H1 (cell line): ENCODE data around the gene PTPRD. TPM values are rescaled to one million over a fixed set of nuclear protein-coding genes. Genes with fewer than 3 reads are reported as not detected.

Source experiments
- CTCF ChIA-PET: fragments of 300-600 bp; sonication (Branson Sonifier 250); formaldehyde crosslinking; loops from one replicate; lab custom pipeline; 2021; ENCODE audit not compliant: partially characterized antibody; lab: Charles Lee
- POLR2A ChIA-PET: fragments of 300-600 bp; sonication (Branson Sonifier 250); formaldehyde crosslinking; loops from one replicate; lab custom pipeline; 2021; ENCODE audit warnings: inconsistent platforms; ENCODE audit not compliant: partially characterized antibody; lab: Charles Lee
- DNase-seq, 2 experiments: peaks; one replicate each; pipeline versions ENCODE4 v3.0.0 to v3.0.0-alpha.2; 2010 to 2022; ENCODE audit warnings: low spot score in 2 of 2, low read depth in 1 of 2, mixed read lengths in 1 of 2
- FAIRE-seq: peaks from 2 replicates; lab custom pipeline; 2011; peaks lifted over from hg19 to GRCh38; lab: Jason Lieb, UNC
- H2AFZ ChIP-seq: 2 replicates; pipeline ENCODE4 v1.8.1; 2012; ENCODE audit warnings: low read length, inconsistent platforms
- H2AK5ac ChIP-seq: 2 replicates; pipeline ENCODE4 v1.6.1; 2013; ENCODE audit warnings: low read depth, low read length
- H2BK120ac ChIP-seq: replicated peaks from 2 replicates; pipeline ENCODE3; 2013; ENCODE audit warnings: low read depth, low read length, inconsistent platforms
- H2BK12ac ChIP-seq: 2 replicates; pipeline ENCODE4 v1.6.1; 2013; ENCODE audit warnings: low read depth, low read length
- H2BK15ac ChIP-seq: 2 replicates; pipeline ENCODE4 v1.6.1; 2013; ENCODE audit warnings: low read length
- H2BK20ac ChIP-seq: 2 replicates; pipeline ENCODE4 v1.6.1; 2013; ENCODE audit warnings: low read length
- H2BK5ac ChIP-seq: 2 replicates; pipeline ENCODE4 v1.6.1; 2013; ENCODE audit warnings: low read depth, low read length
- H3K14ac ChIP-seq: 2 replicates; pipeline ENCODE4 v1.6.1; 2013; ENCODE audit warnings: inconsistent platforms; ENCODE audit not compliant: insufficient read length
- H3K18ac ChIP-seq: 2 replicates; pipeline ENCODE4 v1.6.1; 2013; ENCODE audit warnings: low read length; ENCODE audit errors: extremely low read depth
- H3K23ac ChIP-seq: 2 replicates; pipeline ENCODE4 v1.6.1; 2013; ENCODE audit warnings: inconsistent platforms; ENCODE audit not compliant: insufficient read length
- H3K23me2 ChIP-seq: 2 replicates; pipeline ENCODE4 v1.6.1; 2013; ENCODE audit warnings: low read depth, low read length
- H3K27ac ChIP-seq: 2 replicates; pipeline ENCODE4 v1.6.1; 2011; ENCODE audit warnings: low read depth, low read length, inconsistent platforms
- H3K27me3 ChIP-seq, 4 experiments: replicated peaks in 1 of 4; 1 replicate in 1 of 4; 2 replicates in 3 of 4; pipeline versions ENCODE4 v1.6.1 to v1.8.1; 2011 to 2013; ENCODE audit warnings: low read length in 3 of 4, mild to moderate bottlenecking in 3 of 4, inconsistent platforms in 2 of 4, mixed read lengths in 2 of 4, moderate library complexity in 1 of 4; ENCODE audit not compliant: control insufficient read depth in 3 of 4, insufficient read depth in 3 of 4; ENCODE audit errors: extremely low read depth in 1 of 4
- H3K36me3 ChIP-seq, 4 experiments: 2 replicates each; pipeline versions ENCODE4 v1.6.1 to v1.8.1; 2011 to 2013; ENCODE audit warnings: mild to moderate bottlenecking in 4 of 4, low read length in 3 of 4, moderate library complexity in 2 of 4, control low read depth in 1 of 4, inconsistent platforms in 1 of 4; ENCODE audit not compliant: insufficient read depth in 4 of 4, control insufficient read depth in 2 of 4
- H3K4ac ChIP-seq: replicated peaks from 2 replicates; pipeline ENCODE3; 2013; ENCODE audit warnings: low read length, low read depth, mixed read lengths, inconsistent platforms; ENCODE audit not compliant: insufficient read length
- H3K4me1 ChIP-seq, 4 experiments: replicated peaks in 1 of 4; 1 replicate in 1 of 4; 2 replicates in 3 of 4; pipeline versions ENCODE4 v1.6.1 to v1.8.1; 2011 to 2013; ENCODE audit warnings: low read length in 3 of 4, inconsistent platforms in 2 of 4, mixed read lengths in 1 of 4; ENCODE audit not compliant: insufficient read depth in 4 of 4, control insufficient read depth in 3 of 4
- H3K4me2 ChIP-seq, 2 experiments: 2 replicates each; pipeline versions ENCODE4 v1.6.1 to v1.8.1; 2011 to 2013; ENCODE audit warnings: low read depth in 2 of 2, low read length in 2 of 2, control low read depth in 1 of 2, inconsistent platforms in 1 of 2, mild to moderate bottlenecking in 1 of 2; ENCODE audit not compliant: insufficient read depth in 1 of 2
- H3K4me3 ChIP-seq, 4 experiments: fragments of 200-600, 300-600 bp in 1 of 4; sonication (generic), shearing (Covaris generic), sonication (Bioruptor Twin) in 1 of 4; 2 replicates each; pipeline versions ENCODE4 v1.5.1 to v1.8.1; 2011 to 2016; ENCODE audit warnings: low read length in 4 of 4, low read depth in 3 of 4, control low read depth in 2 of 4, inconsistent platforms in 2 of 4, mild to moderate bottlenecking in 2 of 4, mixed read lengths in 1 of 4, moderate library complexity in 1 of 4; ENCODE audit not compliant: insufficient read depth in 2 of 4; ENCODE audit errors: extremely low read depth in 1 of 4
- H3K56ac ChIP-seq: replicated peaks from 2 replicates; pipeline ENCODE3; 2013; ENCODE audit warnings: low read depth, mild to moderate bottlenecking, mixed read lengths, low read length, inconsistent platforms; ENCODE audit not compliant: insufficient read length
- H3K79me1 ChIP-seq: 2 replicates; pipeline ENCODE4 v1.6.1; 2013; ENCODE audit warnings: low read depth, low read length, control low read depth
- H3K79me2 ChIP-seq, 2 experiments: 2 replicates each; pipeline versions ENCODE4 v1.6.1 to v1.8.1; 2012 to 2013; ENCODE audit warnings: low read length in 2 of 2, mild to moderate bottlenecking in 2 of 2, inconsistent platforms in 1 of 2; ENCODE audit not compliant: insufficient read depth in 2 of 2, control insufficient read depth in 1 of 2
- H3K9ac ChIP-seq, 4 experiments: replicated peaks in 1 of 4; 1 replicate in 1 of 4; 2 replicates in 3 of 4; pipeline versions ENCODE4 v1.6.1 to v1.8.1; 2011 to 2013; ENCODE audit warnings: low read depth in 3 of 4, low read length in 3 of 4, control low read depth in 2 of 4, mild to moderate bottlenecking in 2 of 4, moderate library complexity in 2 of 4, inconsistent platforms in 1 of 4; ENCODE audit errors: extremely low read depth in 1 of 4
- H3K9me3 ChIP-seq, 2 experiments: 2 replicates each; pipeline versions ENCODE4 v1.6.1 to v1.8.1; 2012 to 2013; ENCODE audit warnings: mild to moderate bottlenecking in 2 of 2, moderate library complexity in 2 of 2, control low read depth in 1 of 2, inconsistent platforms in 1 of 2, low read depth in 1 of 2, low read length in 1 of 2, mixed read lengths in 1 of 2; ENCODE audit not compliant: insufficient read depth in 2 of 2
- H4K20me1 ChIP-seq, 2 experiments: replicated peaks in 1 of 2; 2 replicates each; pipeline versions ENCODE3 to v1.8.1; 2011 to 2013; ENCODE audit warnings: inconsistent platforms in 2 of 2, low read length in 2 of 2, mild to moderate bottlenecking in 1 of 2; ENCODE audit not compliant: insufficient read depth in 2 of 2, control insufficient read depth in 1 of 2
- H4K5ac ChIP-seq: 2 replicates; pipeline ENCODE4 v1.6.1; 2013; ENCODE audit warnings: low read length, low read depth, mixed read lengths, inconsistent platforms; ENCODE audit not compliant: insufficient read length
- H4K8ac ChIP-seq: 2 replicates; pipeline ENCODE4 v1.8.0; 2013; ENCODE audit warnings: mild to moderate bottlenecking, moderate library complexity, low read length, inconsistent platforms; ENCODE audit not compliant: insufficient read depth; ENCODE audit errors: extremely low read depth
- H4K91ac ChIP-seq: replicated peaks from 2 replicates; pipeline ENCODE3; 2013; ENCODE audit warnings: low read length, mixed read lengths, inconsistent platforms; ENCODE audit not compliant: insufficient read length
- EP300 ChIP-seq, 2 experiments: IDR thresholded peaks; 1 replicate in 1 of 2; 2 replicates in 1 of 2; pipeline ENCODE4 v1.6.1; 2011 to 2012; ENCODE audit warnings: low read depth in 2 of 2, low read length in 2 of 2, mild to moderate bottlenecking in 2 of 2, borderline replicate concordance in 1 of 2, inconsistent platforms in 1 of 2, moderate library complexity in 1 of 2
- MAX ChIP-seq: IDR thresholded peaks from 2 replicates; pipeline ENCODE4 v1.6.1; 2012; ENCODE audit warnings: inconsistent platforms
- SIN3A ChIP-seq, 2 experiments: IDR thresholded peaks in 1 of 2; conservative IDR thresholded peaks in 1 of 2; 2 replicates each; pipeline ENCODE4 v1.6.1; 2011 to 2012; ENCODE audit warnings: low read length in 2 of 2, improper control_type of control experiment in 1 of 2, low read depth in 1 of 2, mild to moderate bottlenecking in 1 of 2
- WGBS, 2 experiments: shearing (Covaris generic) in 1 of 2; methylation state at CpG; one replicate each; pipeline versions ENCODE4 v1.1.6 to v1.1.7; 2013 to 2015; ENCODE audit warnings: low lambda C conversion rate in 2 of 2, mixed read lengths in 2 of 2, inconsistent platforms in 1 of 2, low coverage in 1 of 2, missing lambda C conversion rate in 1 of 2; ENCODE audit not compliant: insufficient replicate concordance in 2 of 2, insufficient coverage in 1 of 2, insufficient read length in 1 of 2; ENCODE audit errors: extremely low coverage in 1 of 2, missing lambda C conversion rate in 1 of 2; 5-methylcytosine and 5-hydroxymethylcytosine counted together
- polyA plus RNA-seq, 7 experiments: library from polyadenylated mRNA; depleted of rRNA in 3 of 7; stranded (reverse) in 5 of 7; unstranded in 2 of 7; fragments of >200 nt in 5 of 7; fragments of 200-250 nt in 2 of 7; gene quantifications; 1 replicate in 5 of 7; 2 replicates in 1 of 7; 4 replicates in 1 of 7; pipeline versions ENCODE4 v1.2.1 to v1.2.3, GENCODE V29; 2011 to 2013; ENCODE audit warnings: missing spikeins in 2 of 7, mixed read lengths in 2 of 7
- total RNA-seq: library from RNA; stranded (reverse); fragmentation: NEBNext Ultra II Directional; extraction: Animal tissue kit (Norgen Biotek cat#: 25700); gene quantifications from 2 replicates; pipeline ENCODE4 v1.2.1, GENCODE V29; 2021

Gene PTPRD
- total and polyA plus RNA-seq, 2 of the 8 experiments (the other 6 are each of a cell fraction or from before 2014, with no cell fraction given): 17.2 to 77.0 TPM

GRCh38 chr9:8745347-8745746, 1867.5 kb downstream of the PTPRD start:
- ChIA-PET CTCF (no interaction called here), POLR2A (no interaction called here)
- H4K5ac ChIP-seq: no peak overlapping the region
- no peak overlapping the region for H3K4ac ChIP-seq
- H3K79me2 ChIP-seq: peaks cover 0 to 6% of the 10 kb centered on the region in 2 experiments; a peak in 2 of 4 replicates
- no peak overlapping the region for H4K8ac ChIP-seq
- H3K9ac ChIP-seq: no peak overlapping the region
- no peaks in the 10 kb centered on the region for H3K9me3 ChIP-seq
- no peak overlapping the region for H3K23ac ChIP-seq
- no peaks in the 10 kb centered on the region for H3K23me2 ChIP-seq
- H3K4me3 ChIP-seq: no peak overlapping the region
- no peaks in the 10 kb centered on the region for H3K27me3 ChIP-seq
- no peaks in the 10 kb centered on the region for H3K79me1 ChIP-seq
- H4K91ac ChIP-seq: no peak overlapping the region
- H2AK5ac ChIP-seq: no peak overlapping the region
- TF ChIP-seq MAX: no peak
- no peak for TF ChIP-seq SIN3A (conservative IDR thresholded peaks at IDR 0.05 in 1 of 2, IDR thresholded peaks at IDR 0.05 in 1 of 2; ENCODE audit: low read depth in 1 of 2, low read length in 2 of 2)
- TF ChIP-seq EP300 (IDR thresholded peaks at IDR 0.05; ENCODE audit: borderline replicate concordance in 1 of 2, low read depth in 2 of 2, low read length in 2 of 2): no peak
- H4K20me1 ChIP-seq: no peaks in the 10 kb centered on the region
- no peak for FAIRE-seq
- no peak overlapping the region for H2BK20ac ChIP-seq
- H2BK120ac ChIP-seq: no peak overlapping the region
- no peak overlapping the region for H2BK5ac ChIP-seq
- no peaks in the 10 kb centered on the region for H3K36me3 ChIP-seq
- peaks cover 0 to 3% (median 1%) of the 10 kb centered on the region in 4 experiments; a peak in 3 of 7 replicates for H3K4me1 ChIP-seq
- no peak overlapping the region for H2AFZ ChIP-seq
- no peak overlapping the region for H3K18ac ChIP-seq
- DNase-seq: no peak
- no peak overlapping the region for H3K56ac ChIP-seq
- no peak overlapping the region for H2BK12ac ChIP-seq
- no peak overlapping the region for H3K4me2 ChIP-seq
- 95% methylated on average over 5 of the region's 5 CpGs; no CpG with 5 or more reads in 1 of the 2 experiments for WGBS, 2 experiments
- no peak overlapping the region for H3K14ac ChIP-seq
- no peak overlapping the region for H3K27ac ChIP-seq
- H2BK15ac ChIP-seq: no peak overlapping the region
